ENCODE measurements around the gene RENBP. TPM values are rescaled to one million over a fixed set of nuclear protein-coding genes. Genes with fewer than 3 reads are reported as not detected.

RENBP gene
- total RNA-seq, 1 donor: 6.5 TPM

- peak within 1 kb of the TSS; percentile 99 for H3K4me3 ChIP-seq (ENCODE audit: insufficient read depth, low read length)
- no peaks in the 10 kb centered on the region for H3K27me3 ChIP-seq (ENCODE audit: insufficient read depth, low read length)
- H3K79me2 ChIP-seq (ENCODE audit: insufficient read depth, low read length): peaks cover 48% of the 10 kb centered on the region
- H3K36me3 ChIP-seq (ENCODE audit: insufficient read depth, low read length): peaks cover 3% of the 10 kb centered on the region
- TF ChIP-seq CTCF (IDR thresholded peaks at IDR 0.05; ENCODE audit: extremely low read depth, low read depth, low read length): no peak
- peaks cover 26% of the 10 kb centered on the region for H4K20me1 ChIP-seq (ENCODE audit: insufficient read depth, low read length)
- no peaks in the 10 kb centered on the region for H3K9me3 ChIP-seq (ENCODE audit: low read depth, low read length)
- peaks cover 31% of the 10 kb centered on the region for H3K4me1 ChIP-seq (ENCODE audit: insufficient read depth, low read length)
- H3K27ac ChIP-seq (ENCODE audit: low read depth, low read length): peak within 1 kb of the TSS; percentile 99
- peak; percentile 100 for DNase-seq (ENCODE audit: insufficient read length, low spot score, missing footprints)
- peak within 1 kb of the TSS; percentile 98 for H2AFZ ChIP-seq (ENCODE audit: low read length)
- H3K4me2 ChIP-seq (ENCODE audit: insufficient read depth, low read length): peak within 1 kb of the TSS; percentile 94
Measured at GRCh38 chrX:153972368-153973126, 28.1 kb upstream of the RENBP start, which contains the start of gene TMEM187. Gene TMEM187, plus strand, starts transcription at chrX:153972754. Its CDS starts 9,309 bp downstream, at chrX:153982063.

DNA sequence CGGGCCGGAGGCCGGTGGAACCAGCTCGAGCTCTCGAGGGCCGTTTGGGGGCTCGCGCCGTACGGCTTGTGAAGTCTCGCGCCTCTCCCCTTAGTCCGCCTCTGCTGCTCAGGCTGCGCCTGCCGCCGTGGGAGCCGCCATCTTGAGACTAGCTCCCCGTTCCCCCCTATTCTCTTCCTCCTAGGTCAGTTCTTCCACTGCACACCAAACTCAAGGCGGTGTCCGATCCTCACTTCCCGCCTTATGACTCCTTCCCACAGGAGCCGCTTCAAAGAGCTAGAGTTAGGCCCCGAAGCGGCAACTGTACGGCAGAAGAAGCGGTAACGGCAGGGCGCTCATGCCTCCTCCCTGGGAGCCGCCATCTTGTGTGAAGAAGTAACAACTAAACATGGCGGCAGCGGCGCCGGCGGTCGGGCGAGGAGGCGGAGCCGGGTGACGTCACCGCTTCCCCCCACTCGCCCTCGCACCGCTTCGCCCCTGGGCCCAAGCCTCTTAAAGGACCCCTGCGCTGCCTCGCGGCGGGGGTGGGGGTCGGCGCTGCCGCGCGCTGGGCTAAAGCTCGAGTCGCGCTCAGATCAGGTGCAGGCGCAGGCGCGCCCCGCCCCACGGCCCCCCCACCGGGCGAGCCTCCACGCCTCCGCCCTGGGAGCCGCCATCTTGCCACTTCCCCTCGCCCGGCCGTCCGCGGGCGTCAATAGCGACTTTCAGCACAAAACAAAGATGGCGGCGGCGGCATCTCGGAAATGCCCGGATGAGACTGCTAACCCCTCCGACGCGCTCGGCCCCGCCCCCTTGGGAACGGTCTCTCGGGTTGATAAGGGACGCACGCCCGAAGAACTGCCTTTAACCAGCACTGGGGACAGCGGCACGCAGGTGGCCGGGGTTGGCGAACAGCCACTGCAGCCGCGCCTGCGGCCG lies 27.3 kb upstream of the RENBP start, which contains the start of gene HCFC1:
TSS of gene HCFC1 (minus strand) at position 369 of the 918 bp plus-strand sequence. CDS start 978 bp downstream, outside the sequence.
- Histone ChIP-seq H3K27me3 (ENCODE audit: insufficient read depth, low read length) (no peaks in the 10 kb centered on the region), H3K9me3 (ENCODE audit: low read depth, low read length) (no peaks in the 10 kb centered on the region), H2AFZ (ENCODE audit: low read length) (peak within 1 kb of the TSS; percentile 98), H3K4me1 (ENCODE audit: insufficient read depth, low read length) (peaks cover 38% of the 10 kb centered on the region), H3K36me3 (ENCODE audit: insufficient read depth, low read length) (peaks cover 3% of the 10 kb centered on the region), H3K27ac (ENCODE audit: low read depth, low read length) (peak within 1 kb of the TSS; percentile 99), H4K20me1 (ENCODE audit: insufficient read depth, low read length) (peaks cover 34% of the 10 kb centered on the region), H3K79me2 (ENCODE audit: insufficient read depth, low read length) (peaks cover 56% of the 10 kb centered on the region), H3K4me2 (ENCODE audit: insufficient read depth, low read length) (peak within 1 kb of the TSS; percentile 94), H3K4me3 (ENCODE audit: insufficient read depth, low read length) (peak within 1 kb of the TSS; percentile 99)
- no peak for TF ChIP-seq CTCF (IDR thresholded peaks at IDR 0.05; ENCODE audit: extremely low read depth, low read depth, low read length)
- DNase-seq (ENCODE audit: insufficient read length, low spot score, missing footprints): peak; percentile 98

GRCh38 chrX:153971124-153971449 lies 26.6 kb upstream of the RENBP start:
- H3K27ac ChIP-seq (ENCODE audit: low read depth, low read length): peak overlapping the region; percentile 99
- H3K36me3 ChIP-seq (ENCODE audit: insufficient read depth, low read length): peaks cover 3% of the 10 kb centered on the region
- peak overlapping the region; percentile 99 for H3K4me3 ChIP-seq (ENCODE audit: insufficient read depth, low read length)
- H3K4me1 ChIP-seq (ENCODE audit: insufficient read depth, low read length): peaks cover 44% of the 10 kb centered on the region
- H4K20me1 ChIP-seq (ENCODE audit: insufficient read depth, low read length): peaks cover 41% of the 10 kb centered on the region
- H3K79me2 ChIP-seq (ENCODE audit: insufficient read depth, low read length): peaks cover 60% of the 10 kb centered on the region
- no peaks in the 10 kb centered on the region for H3K27me3 ChIP-seq (ENCODE audit: insufficient read depth, low read length)
- peak overlapping the region; percentile 98 for H2AFZ ChIP-seq (ENCODE audit: low read length)
- no peaks in the 10 kb centered on the region for H3K9me3 ChIP-seq (ENCODE audit: low read depth, low read length)
- no peak for TF ChIP-seq CTCF (IDR thresholded peaks at IDR 0.05; ENCODE audit: extremely low read depth, low read depth, low read length)
- peak; percentile 99 for DNase-seq (ENCODE audit: insufficient read length, low spot score, missing footprints)
- peak overlapping the region; percentile 94 for H3K4me2 ChIP-seq (ENCODE audit: insufficient read depth, low read length)
